Astrocyte (in vitro differentiated cells and primary cell): ENCODE measurements around the gene DACH2. TPM values are rescaled to one million over a fixed set of nuclear protein-coding genes. Genes with fewer than 3 reads are reported as not detected.
A peak's percentile ranks its signal among the peaks of the same experiment; 100 is the strongest.

ENCODE experiments used
- DNase-seq: peaks from one replicate; pipeline ENCODE4 v3.0.0-alpha.2; 2010; ENCODE audit warnings: low read depth
- FAIRE-seq: peaks from 2 replicates; lab custom pipeline; 2011; peaks lifted over from hg19 to GRCh38; lab: Jason Lieb, UNC
- H2AFZ ChIP-seq: 2 replicates; pipeline ENCODE4 v1.6.0; 2012; ENCODE audit warnings: low read depth, low read length, inconsistent platforms
- H3K27ac ChIP-seq: 2 replicates; pipeline ENCODE4 v1.5.1; 2011; ENCODE audit warnings: low read depth, low read length, inconsistent platforms
- H3K27me3 ChIP-seq: 2 replicates; pipeline ENCODE4 v1.6.0; 2011; ENCODE audit warnings: low read length, inconsistent platforms; ENCODE audit not compliant: insufficient read depth
- H3K36me3 ChIP-seq: 2 replicates; pipeline ENCODE4 v1.5.1; 2011; ENCODE audit warnings: low read length, inconsistent platforms; ENCODE audit not compliant: insufficient read depth
- H3K4me1 ChIP-seq: 2 replicates; pipeline ENCODE4 v1.5.1; 2011; ENCODE audit warnings: low read length, inconsistent platforms; ENCODE audit not compliant: insufficient read depth
- H3K4me2 ChIP-seq: 2 replicates; pipeline ENCODE4 v1.6.0; 2012; ENCODE audit warnings: low read length, inconsistent platforms
- H3K4me3 ChIP-seq: 2 replicates; pipeline ENCODE4 v1.5.1; 2011; ENCODE audit warnings: low read depth, mild to moderate bottlenecking, low read length, inconsistent platforms; ENCODE audit not compliant: insufficient read depth
- H3K79me2 ChIP-seq: 2 replicates; pipeline ENCODE4 v1.6.0; 2012; ENCODE audit warnings: mild to moderate bottlenecking, low read length, inconsistent platforms; ENCODE audit not compliant: insufficient read depth
- H3K9ac ChIP-seq: 2 replicates; pipeline ENCODE4 v1.6.0; 2012; ENCODE audit warnings: mild to moderate bottlenecking, low read length, inconsistent platforms
- H3K9me3 ChIP-seq: 2 replicates; pipeline ENCODE4 v1.5.1; 2012; ENCODE audit warnings: low read depth, mild to moderate bottlenecking, low read length, inconsistent platforms; ENCODE audit not compliant: insufficient read depth
- H4K20me1 ChIP-seq: 2 replicates; pipeline ENCODE4 v1.6.0; 2012; ENCODE audit warnings: low read length, inconsistent platforms; ENCODE audit not compliant: insufficient read depth
- H3K27ac Mint-ChIP-seq: one replicate; pipeline ENCODE4 v1.8.0; 2021; ENCODE audit warnings: mild to moderate bottlenecking, mixed read lengths; ENCODE audit not compliant: unreplicated experiment
- H3K27me3 Mint-ChIP-seq: one replicate; pipeline ENCODE4 v1.8.0; 2021; ENCODE audit warnings: low read depth, mixed read lengths; ENCODE audit not compliant: unreplicated experiment
- H3K36me3 Mint-ChIP-seq: one replicate; pipeline ENCODE4 v1.8.0; 2021; ENCODE audit warnings: low read depth, mixed read lengths; ENCODE audit not compliant: unreplicated experiment
- H3K4me1 Mint-ChIP-seq: one replicate; pipeline ENCODE4 v1.8.0; 2021; ENCODE audit warnings: low read depth, mixed read lengths; ENCODE audit not compliant: unreplicated experiment
- H3K4me3 Mint-ChIP-seq: one replicate; pipeline ENCODE4 v1.8.0; 2021; ENCODE audit warnings: mild to moderate bottlenecking, moderate library complexity, mixed read lengths; ENCODE audit not compliant: unreplicated experiment
- H3K9me3 Mint-ChIP-seq: one replicate; pipeline ENCODE4 v1.8.0; 2021; ENCODE audit warnings: mild to moderate bottlenecking, mixed read lengths; ENCODE audit not compliant: unreplicated experiment
- EZH2 ChIP-seq: IDR thresholded peaks from 2 replicates; pipeline ENCODE4 v1.6.1; 2012; ENCODE audit warnings: mild to moderate bottlenecking, low read length, inconsistent platforms; ENCODE audit not compliant: insufficient read depth
- total RNA-seq: library from RNA; stranded (reverse); gene quantifications from 2 replicates; pipeline ENCODE4 v1.2.1, GENCODE V29; 2021
- TF ChIP-seq, protein P1 (sequence below): IDR thresholded peaks from 2 replicates; pipeline ENCODE4 v1.5.1; 2011; ENCODE audit warnings: low read depth, mild to moderate bottlenecking, inconsistent platforms, low read length, moderate library complexity; ENCODE audit not compliant: insufficient read depth

DACH2 gene
- total RNA-seq, 1 donor from 2014 or later: 0.16 TPM

DNA sequence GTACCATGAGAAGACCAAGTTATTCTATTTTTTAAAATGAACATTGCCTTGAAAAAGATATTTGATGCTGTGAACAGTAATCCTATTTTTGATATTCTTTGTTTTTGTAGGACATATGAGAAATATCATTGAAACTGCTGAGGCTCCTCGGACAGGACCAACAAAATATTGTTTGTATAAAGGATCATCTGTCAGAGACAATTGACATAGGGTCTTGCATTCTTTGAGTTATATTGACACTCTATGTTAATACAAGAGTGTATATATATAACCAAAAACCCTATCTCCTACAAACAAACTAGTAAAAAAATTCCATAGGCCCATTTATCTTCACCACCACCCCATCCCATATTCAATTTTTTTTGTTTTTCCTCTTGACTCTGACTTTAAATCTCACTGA, 222.7 kb downstream of the DACH2 start:
- DNase-seq (no peak), FAIRE-seq (no peak)
- TF ChIP-seq EZH2: no peak
- TF ChIP-seq, protein P1, sequence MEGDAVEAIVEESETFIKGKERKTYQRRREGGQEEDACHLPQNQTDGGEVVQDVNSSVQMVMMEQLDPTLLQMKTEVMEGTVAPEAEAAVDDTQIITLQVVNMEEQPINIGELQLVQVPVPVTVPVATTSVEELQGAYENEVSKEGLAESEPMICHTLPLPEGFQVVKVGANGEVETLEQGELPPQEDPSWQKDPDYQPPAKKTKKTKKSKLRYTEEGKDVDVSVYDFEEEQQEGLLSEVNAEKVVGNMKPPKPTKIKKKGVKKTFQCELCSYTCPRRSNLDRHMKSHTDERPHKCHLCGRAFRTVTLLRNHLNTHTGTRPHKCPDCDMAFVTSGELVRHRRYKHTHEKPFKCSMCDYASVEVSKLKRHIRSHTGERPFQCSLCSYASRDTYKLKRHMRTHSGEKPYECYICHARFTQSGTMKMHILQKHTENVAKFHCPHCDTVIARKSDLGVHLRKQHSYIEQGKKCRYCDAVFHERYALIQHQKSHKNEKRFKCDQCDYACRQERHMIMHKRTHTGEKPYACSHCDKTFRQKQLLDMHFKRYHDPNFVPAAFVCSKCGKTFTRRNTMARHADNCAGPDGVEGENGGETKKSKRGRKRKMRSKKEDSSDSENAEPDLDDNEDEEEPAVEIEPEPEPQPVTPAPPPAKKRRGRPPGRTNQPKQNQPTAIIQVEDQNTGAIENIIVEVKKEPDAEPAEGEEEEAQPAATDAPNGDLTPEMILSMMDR: no peak
- no peaks in the 10 kb centered on the region for H3K27me3 Mint-ChIP-seq
- H3K4me3 ChIP-seq: no peak overlapping the region
- H3K9me3 ChIP-seq: no peaks in the 10 kb centered on the region
- H3K79me2 ChIP-seq: no peaks in the 10 kb centered on the region
- peaks cover 5% of the 10 kb centered on the region for H3K4me1 Mint-ChIP-seq
- H3K36me3 Mint-ChIP-seq: no peaks in the 10 kb centered on the region
- peaks cover 1% of the 10 kb centered on the region for H3K9me3 Mint-ChIP-seq
- no peaks in the 10 kb centered on the region for H3K36me3 ChIP-seq
- H2AFZ ChIP-seq: no peak overlapping the region
- no peak overlapping the region for H3K4me3 Mint-ChIP-seq
- H3K27ac Mint-ChIP-seq: no peak overlapping the region
- H3K4me2 ChIP-seq: no peak overlapping the region
- H3K27ac ChIP-seq: no peak overlapping the region
- H3K9ac ChIP-seq: no peak overlapping the region
- H3K4me1 ChIP-seq: no peaks in the 10 kb centered on the region
- H3K27me3 ChIP-seq: no peaks in the 10 kb centered on the region
- no peaks in the 10 kb centered on the region for H4K20me1 ChIP-seq

DNA sequence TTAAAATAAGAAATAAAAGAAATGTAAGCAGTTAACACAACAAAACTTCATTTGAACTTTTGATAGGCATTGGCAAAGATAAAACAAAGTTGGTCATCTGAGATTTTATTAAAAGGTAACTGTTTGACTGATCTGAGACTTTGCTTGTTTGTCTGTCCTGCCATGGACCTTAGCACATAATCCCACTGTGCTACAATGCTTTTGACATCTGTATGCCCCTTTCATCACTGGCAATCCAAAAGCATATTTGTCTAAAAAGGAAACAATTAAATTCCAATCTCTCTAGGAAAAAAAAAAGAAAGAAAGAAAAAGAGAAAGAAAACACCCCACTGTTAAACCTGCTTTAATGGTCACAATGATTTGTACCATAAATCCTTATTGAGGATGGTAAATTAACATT, 231.0 kb downstream of the DACH2 start:
- FAIRE-seq: peak; percentile 37
- H3K27me3 Mint-ChIP-seq: no peaks in the 10 kb centered on the region

More for the DNA sequence above, 231.0 kb downstream of the DACH2 start:
- Mint-ChIP-seq H3K36me3 (no peaks in the 10 kb centered on the region), H3K4me3 (no peak overlapping the region), H3K4me1 (peaks cover 5% of the 10 kb centered on the region), H3K27ac (no peak overlapping the region), H3K9me3 (no peaks in the 10 kb centered on the region)
- Histone ChIP-seq H3K27me3 (no peaks in the 10 kb centered on the region), H4K20me1 (no peaks in the 10 kb centered on the region), H2AFZ (no peak overlapping the region), H3K27ac (no peak overlapping the region), H3K9me3 (no peaks in the 10 kb centered on the region), H3K4me1 (no peaks in the 10 kb centered on the region), H3K79me2 (no peaks in the 10 kb centered on the region), H3K4me2 (no peak overlapping the region), H3K4me3 (no peak overlapping the region), H3K36me3 (no peaks in the 10 kb centered on the region), H3K9ac (no peak overlapping the region)
- DNase-seq: no peak
- TF ChIP-seq, protein P1: no peak
- no peak for TF ChIP-seq EZH2
